ENCODE measurements around the gene CMBL.
"Not testable (repeated sequence)": the region's sequence is repeated elsewhere in the genome, so short reads cannot be mapped to it uniquely, and the experiment has no call there.

DNA sequence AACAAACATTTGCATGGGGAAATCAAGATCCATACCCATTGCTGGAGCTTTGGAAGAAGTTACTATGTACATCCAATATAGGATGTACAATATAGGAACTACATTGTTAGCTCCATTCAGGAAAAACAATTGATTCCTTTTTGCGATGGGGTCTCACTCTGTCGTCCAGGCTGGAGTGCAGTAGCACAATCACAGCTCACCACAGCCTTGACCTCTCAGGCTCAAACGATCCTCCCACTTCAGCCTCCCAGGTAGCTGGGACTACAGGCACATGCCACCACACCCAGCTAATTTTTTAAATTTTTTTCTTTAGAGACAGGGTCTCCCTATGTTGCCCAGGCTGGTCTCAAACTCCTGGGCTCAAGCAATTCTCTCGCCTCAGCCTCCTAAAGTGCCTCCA lies 60.5 kb downstream of the CMBL start:
- TF ChIP-seq, protein P1, sequence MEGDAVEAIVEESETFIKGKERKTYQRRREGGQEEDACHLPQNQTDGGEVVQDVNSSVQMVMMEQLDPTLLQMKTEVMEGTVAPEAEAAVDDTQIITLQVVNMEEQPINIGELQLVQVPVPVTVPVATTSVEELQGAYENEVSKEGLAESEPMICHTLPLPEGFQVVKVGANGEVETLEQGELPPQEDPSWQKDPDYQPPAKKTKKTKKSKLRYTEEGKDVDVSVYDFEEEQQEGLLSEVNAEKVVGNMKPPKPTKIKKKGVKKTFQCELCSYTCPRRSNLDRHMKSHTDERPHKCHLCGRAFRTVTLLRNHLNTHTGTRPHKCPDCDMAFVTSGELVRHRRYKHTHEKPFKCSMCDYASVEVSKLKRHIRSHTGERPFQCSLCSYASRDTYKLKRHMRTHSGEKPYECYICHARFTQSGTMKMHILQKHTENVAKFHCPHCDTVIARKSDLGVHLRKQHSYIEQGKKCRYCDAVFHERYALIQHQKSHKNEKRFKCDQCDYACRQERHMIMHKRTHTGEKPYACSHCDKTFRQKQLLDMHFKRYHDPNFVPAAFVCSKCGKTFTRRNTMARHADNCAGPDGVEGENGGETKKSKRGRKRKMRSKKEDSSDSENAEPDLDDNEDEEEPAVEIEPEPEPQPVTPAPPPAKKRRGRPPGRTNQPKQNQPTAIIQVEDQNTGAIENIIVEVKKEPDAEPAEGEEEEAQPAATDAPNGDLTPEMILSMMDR (IDR thresholded peaks at IDR 0.05), result not testable (repeated sequence)
- TF ChIP-seq EZH2phosphoT487, EZH2 (IDR thresholded peaks at IDR 0.05): not testable (repeated sequence)

Measured in neural progenitor cell (in vitro differentiated cells).